NCI-H510A (cell line): ENCODE results near the gene BPIFB6.

Source experiments
- DNase-seq: peaks from one replicate; lab custom pipeline; 2025; lab: John Stamatoyannopoulos, UW

BPIFB6 gene

DNA sequence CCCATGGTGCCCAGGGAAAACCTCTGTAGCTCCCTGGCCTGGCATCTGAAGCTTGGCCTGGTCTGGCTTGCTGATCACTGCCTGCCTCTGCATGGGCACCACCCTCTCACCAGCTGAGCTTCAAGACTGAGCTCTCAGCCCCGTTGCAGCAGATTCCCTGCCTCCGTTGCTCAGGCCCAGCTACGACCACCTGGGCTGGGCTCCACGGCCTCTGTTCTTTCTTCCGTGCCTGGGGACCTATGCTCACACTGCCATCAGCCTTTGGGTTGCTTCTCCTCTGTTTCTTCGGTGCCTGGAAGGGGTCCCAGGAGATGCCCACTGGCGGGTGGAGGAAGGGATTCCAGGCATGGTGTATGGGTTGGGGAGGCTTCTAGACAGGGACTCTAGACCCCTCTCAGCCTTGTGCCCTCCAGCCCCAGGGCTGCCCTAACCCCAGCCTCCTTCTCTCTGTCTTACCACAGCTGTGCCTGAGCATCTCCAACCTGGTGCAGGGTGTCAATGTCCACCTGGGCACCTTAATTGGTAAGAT lies 14.8 kb upstream of the BPIFB6 start:
- no peak for DNase-seq

DNA sequence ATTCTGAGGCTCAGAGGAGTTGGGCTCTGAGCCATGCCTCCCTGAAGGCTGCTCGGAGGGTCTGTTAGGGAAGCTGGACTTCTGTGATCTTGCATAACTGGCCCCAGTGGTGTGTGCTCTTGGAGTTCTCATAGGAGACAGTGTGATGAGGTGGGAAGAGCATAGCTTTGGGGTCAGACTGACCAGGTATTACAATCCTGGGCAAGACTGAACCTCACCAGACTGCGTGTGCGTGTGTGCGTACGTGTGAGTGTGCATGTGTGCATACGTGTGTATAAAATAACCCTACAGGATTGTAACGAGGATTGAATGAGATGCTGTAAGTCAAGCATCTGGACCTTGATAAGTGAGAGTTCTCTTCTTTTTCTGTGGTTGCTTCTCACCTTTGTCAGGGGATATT lies 13.9 kb upstream of the BPIFB6 start:
- DNase-seq = no peak

DNA sequence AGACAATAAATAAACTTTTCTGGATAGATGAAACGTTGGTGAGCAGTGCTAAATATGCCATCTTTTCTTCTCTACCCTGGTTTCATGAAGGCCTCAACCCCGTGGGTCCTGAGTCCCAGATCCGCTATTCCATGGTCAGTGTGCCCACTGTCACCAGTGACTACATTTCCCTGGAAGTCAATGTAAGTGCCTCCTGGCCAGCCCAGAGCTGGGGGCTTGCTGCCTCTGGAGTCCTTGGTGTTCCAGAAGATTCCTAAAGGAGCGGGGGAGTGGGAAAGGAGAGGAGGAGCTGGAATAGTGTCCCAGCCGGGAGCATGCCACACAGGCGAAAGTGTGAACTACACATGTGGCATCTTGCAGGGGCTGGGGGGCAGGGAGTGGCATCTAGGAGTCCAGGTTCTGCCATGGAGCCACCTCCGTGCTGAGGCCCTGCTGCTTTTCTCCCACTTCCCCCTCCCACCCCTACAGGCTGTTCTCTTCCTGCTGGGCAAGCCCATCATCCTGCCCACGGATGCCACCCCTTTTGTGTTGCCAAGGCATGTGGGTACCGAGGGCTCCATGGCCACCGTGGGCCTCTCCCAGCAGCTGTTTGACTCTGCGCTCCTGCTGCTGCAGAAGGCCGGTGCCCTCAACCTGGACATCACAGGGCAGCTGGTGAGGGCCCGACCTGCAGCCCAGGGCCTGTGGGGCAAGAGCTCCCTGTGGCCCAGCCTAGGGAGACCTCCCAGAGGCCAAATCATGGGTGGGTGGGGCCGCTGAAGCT lies 13.1 kb upstream of the BPIFB6 start:
- DNase-seq = no peak

DNA sequence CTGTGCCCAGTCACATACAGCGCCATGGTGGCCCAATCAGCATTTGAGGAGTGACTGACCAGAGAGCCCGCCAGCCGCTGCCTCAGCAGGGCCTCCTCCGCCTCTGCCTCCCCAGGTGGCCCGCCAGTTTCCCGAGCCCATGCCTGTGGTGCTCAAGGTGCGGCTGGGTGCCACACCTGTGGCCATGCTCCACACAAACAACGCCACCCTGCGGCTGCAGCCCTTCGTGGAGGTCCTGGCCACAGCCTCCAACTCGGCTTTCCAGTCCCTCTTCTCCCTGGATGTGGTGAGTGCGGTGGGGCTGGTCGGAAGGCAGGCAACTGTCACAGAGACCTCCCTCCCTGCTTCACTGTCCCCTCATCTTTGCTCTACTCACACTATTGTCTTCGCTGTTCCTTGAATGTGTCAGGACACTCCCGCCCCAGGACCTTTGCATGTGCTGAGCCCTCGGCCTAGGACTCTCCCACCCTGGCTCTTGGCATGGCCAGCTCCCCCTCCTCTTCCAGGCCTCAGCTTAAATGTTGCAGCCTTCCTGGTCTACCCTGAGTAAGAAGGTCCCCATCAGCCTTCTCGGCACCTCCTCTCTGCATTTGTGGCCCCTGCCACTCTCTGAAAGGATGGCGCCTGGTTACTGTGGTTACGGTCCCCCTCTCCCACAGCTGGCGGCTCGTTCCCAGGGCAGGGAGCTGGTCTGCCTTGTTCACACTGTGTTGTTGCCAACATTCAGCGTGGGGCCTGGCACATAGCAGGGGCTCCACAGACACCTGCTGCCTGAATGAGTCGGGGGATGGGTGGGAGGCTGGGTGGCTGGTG lies 11.8 kb upstream of the BPIFB6 start:
- no peak for DNase-seq

DNA sequence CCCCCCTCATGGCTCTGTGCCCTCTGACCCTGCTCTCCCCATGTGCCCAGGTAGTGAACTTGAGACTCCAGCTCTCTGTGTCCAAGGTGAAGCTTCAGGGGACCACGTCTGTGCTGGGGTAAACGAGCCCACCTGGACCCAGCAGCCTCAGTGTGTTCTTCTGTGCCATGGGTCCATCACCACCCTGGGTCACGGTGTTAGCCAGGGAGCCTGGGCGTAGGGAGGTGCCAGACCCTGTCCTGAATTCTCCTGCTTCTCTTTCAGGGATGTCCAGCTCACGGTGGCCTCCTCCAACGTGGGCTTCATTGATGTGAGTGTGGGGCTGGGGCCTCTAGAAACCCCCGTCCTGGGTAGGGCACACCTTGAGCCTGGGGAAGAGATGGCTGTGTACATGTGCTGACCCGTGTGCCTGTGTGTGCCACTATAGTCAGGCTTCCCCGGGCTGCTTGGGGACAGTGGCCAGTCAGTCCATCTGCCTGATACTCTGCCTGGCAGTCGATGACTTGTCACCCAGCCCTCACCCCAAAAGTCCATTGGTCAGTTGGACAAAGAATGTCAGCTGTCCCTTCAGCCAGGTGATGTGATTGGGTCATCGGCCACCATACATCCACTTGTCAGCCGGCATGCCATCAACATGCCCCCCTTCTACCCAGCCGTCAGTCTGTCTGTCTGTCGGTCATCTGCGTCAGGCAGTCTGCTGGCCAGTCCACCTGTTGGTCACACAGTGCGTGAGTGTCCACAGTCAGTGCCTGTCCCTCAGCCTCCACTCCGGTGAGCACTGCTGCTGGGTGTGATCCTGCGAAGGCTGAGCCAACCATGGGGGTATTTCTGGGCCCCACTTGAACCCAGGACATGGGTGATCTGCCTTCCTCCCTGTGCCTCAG lies 10.9 kb upstream of the BPIFB6 start:
- no peak for DNase-seq

DNA sequence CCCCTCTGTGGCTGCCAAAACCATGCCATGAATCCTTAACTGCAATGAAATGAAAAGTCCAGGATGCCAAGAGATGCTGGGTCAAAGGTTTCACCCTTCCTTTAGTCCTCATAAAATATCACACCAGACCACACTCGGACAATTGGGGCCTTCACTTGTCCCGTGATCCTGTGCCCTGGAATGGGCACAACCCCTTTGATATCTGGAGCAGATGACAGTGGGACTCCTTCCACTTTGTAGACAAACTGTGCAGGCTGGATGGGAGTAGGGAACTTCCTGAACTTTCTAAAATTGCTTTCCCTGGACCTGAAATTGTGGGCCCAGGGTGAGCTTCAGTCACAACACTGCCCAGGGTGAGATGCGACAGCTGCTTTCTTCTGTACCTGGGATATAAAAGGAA lies 9.6 kb upstream of the BPIFB6 start:
- no peak for DNase-seq

DNA sequence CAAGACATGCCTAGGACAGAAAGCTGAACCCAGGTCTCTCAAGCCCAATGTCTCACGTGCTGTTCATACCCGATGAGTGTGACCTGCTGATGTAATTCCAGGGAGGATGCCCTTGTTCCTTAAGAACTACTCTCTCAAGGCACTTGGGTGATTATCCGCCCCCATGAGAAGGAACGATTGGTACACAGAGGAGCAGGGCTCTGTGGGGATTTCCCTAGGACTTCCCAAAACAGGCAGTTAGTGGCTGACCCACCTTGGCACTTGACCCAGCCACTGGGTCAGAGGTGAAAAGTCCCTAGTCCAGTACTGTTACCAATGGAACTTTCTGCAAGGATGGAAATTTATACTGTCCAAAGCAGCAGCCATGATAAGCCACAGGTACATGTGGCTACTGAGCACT lies 9.2 kb upstream of the BPIFB6 start:
- DNase-seq = no peak

DNA sequence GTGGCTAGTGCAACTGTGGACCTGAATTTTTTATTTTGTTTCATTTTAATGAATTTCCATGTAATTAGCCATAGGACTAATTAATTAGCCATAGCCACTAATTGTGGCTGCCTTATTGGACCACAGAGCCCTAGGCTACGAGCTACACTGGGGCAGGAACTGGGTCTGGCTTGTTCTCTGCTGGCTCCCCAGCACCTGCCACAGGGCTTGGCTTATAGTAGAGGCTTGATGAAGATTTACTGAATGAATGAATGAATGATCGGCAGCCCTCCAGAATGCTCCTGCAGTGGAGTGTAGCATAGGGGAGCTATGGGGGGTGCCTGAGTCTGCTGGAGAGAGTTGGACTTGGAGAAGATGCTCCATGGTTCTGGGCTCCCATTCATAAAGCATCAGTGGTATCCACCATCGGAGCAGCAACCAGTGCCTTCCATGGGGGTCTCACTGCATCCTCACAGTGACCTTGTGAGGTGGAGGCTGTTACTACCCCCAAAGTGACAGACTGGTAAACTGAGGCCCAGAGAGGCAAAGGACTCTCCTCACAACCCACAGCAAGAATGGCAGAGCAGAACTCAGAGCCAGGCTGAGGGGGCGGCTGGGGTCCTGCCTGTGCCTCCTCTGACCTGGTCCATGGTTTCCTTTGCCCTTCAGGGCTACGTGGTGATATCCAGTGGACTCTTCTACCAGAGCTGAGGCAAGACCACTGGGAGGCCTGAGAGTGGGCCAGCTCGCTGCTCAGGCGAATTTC lies 8.6 kb upstream of the BPIFB6 start:
- DNase-seq = no peak

DNA sequence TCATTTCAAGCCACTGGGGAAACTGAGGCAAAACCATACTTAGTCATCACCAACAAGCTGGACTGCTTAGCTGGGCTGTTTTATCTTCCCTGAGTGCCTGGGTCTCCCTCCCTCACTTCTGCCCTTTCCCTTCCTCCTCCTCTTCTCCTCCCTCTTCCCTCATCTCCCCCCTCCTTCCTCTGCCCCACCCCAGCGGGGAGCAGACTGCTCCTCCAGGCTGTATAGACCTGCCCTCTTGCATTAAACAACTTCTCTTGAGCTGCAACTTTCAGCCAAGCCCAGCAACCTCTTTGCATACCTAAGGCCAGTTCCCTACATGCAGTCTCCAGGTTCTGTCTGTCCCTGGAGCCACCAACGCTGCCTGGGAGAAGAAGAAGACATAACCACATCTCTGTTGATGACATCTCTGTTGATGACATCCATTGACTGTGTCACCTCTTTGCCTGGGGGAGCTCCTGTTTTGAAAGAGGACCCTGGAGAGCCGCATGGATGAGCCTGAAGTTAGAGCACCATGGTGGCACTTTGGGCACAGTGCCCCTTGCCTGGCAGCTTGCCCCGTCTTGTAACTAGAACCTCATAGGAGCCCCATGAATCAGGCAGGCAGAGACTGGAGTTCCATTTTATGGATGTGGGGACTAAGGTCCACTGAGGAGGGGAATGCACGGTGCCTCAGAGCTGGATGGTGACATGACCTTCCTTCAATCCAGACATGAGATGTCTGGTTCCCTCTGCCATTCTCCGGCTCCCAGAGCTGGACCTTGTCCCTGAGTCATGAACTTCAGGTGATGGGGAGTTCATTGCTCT lies 7.8 kb upstream of the BPIFB6 start:
- no peak for DNase-seq

DNA sequence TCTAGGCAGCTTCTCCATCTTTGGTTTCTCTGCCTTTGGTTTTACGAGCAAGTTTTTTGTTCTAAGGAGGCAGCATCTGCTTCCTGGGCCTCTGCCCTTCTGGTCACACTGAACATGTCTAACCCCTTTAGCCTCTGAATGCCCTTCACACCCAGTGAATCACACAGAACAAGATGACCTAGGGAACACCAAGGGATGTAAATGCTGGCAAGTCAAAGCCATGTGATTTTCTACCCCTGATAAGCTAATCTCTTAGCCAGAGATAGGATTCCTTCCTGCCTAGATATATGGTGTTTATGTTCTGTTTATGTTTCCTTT lies 7.2 kb upstream of the BPIFB6 start:
- no peak for DNase-seq

DNA sequence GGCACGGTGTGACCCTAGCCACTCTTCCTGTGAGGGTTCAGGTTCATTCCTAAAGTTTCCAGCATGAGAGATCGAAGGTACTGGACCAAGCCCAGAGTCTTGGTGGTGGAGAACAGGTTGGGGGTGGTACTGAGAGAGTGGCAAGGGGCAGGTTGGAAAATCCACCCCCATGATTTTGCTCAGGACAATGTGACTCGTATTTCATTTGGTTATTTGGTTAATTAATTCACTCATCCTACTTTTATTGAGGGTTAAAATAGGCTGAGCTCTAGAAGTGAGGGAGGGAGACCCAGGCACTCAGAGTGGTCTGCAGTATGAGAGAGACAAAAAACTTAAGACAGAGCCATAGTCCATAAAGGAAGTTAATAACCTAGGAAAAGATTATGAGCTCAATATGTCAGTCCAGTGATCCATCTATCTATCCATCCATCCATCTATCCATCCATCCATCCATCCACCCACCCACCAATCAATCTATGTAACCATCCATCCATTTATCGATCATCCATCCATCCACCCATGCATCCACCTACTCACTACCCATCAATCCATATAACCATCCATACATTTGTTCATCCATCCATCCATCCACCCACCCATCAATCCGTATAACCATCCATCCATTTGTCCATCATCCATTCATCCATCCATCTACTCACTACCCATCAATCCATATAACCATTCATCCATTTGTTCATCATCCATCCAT lies 6.7 kb upstream of the BPIFB6 start:
- no peak for DNase-seq

DNA sequence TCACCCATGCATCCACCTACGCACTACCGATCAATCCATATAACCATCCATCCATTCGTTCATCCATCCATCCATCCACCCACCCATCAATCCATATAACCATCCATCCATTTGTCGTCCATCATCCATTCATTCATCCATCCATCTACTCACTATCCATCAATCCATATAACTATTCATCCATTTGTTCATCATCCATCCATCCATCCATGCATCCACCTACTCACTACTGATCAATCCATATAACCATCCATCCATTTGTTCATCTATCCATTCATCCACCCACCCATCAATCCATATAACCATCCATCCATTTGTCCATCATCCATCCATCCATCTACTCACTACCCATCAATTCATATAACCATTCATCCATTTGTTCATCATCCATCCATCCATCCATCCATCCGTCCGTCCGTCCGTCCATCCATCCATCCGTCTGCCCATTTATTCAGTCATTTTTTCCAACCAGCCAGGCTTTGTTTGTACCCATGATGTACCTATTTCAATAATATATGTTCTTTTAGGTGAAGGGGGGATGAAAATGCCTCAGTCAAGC lies 6.1 kb upstream of the BPIFB6 start:
- DNase-seq = no peak

DNA sequence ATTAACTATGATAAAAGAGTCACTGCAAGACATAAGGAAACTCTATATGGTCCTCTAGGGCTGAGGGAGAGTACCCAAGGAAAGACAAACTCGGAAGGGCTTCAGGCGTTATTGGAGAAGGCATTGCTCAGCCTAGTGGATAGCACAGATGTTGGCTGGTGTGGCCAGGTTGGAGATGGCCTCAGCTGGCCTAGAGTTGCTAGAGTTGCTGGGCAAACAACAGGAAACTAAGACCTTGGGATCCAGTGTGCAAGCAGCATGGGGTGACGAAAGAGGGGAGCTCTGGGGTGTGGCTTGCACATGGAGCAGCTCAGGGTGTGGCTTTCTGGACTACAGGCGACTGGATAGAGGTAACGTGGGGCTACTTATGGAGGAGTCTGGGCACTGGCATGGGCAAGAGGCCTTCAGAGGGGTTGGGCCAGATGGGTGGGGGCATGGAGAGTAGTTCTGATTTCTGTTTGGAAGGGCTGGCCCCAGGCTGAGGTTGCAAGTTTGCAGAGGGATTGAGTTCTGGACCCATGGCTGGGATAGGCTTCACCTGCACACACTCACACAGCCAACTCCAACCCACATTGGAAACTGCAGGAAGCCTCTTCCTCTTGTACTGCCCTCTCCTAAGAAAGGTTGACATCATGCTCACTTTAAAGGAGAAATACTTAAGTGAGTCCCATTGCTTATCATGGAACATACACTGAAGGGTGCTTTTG lies 5.2 kb upstream of the BPIFB6 start:
- DNase-seq = no peak

DNA sequence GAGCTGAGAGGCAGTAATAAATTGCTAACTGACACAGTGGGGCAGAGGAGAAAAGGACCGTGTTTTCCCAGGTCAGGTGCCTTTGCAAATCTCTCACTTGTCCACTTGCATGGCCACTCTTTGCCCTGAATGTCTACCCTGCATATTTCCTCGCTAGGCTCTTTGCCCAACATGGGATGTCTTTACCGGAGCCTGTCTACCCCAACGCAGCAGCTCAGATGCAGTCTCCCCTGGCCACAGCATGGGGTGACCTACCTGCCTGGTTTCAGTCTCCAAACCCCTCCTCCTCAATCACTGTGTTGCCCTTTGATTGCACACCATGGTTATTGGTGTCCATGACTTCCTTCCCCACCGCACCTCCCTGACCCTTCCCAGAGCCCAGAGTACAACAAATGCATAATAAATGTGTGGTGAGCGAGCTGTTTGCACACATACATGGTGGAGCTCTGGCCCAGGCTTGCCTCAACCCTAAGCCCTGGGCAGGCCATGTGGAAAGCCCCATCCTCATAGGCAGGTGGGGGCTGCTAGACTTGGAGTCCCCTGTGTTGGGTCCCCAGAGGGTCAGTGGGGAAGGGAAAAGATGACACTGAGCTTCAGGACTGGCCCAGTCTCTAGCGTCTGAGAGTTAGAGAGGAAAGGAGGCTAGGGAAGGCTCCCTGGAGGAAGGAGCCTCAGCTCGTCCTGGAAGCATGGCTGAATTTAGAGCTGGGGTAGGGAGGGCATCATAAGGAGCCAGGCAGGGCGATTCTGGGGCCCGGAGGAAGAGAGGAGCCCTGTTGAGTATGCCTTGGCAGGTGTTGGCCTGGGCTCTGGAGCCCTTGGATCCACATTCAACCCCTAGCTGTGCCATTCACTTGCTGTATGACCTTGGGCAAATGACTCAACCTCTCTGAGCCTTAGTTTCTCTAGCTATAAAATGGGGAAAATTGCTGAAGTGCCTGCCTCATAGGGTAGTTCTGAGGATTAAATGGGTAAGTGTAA lies 4.4 kb upstream of the BPIFB6 start:
- no peak for DNase-seq

DNA sequence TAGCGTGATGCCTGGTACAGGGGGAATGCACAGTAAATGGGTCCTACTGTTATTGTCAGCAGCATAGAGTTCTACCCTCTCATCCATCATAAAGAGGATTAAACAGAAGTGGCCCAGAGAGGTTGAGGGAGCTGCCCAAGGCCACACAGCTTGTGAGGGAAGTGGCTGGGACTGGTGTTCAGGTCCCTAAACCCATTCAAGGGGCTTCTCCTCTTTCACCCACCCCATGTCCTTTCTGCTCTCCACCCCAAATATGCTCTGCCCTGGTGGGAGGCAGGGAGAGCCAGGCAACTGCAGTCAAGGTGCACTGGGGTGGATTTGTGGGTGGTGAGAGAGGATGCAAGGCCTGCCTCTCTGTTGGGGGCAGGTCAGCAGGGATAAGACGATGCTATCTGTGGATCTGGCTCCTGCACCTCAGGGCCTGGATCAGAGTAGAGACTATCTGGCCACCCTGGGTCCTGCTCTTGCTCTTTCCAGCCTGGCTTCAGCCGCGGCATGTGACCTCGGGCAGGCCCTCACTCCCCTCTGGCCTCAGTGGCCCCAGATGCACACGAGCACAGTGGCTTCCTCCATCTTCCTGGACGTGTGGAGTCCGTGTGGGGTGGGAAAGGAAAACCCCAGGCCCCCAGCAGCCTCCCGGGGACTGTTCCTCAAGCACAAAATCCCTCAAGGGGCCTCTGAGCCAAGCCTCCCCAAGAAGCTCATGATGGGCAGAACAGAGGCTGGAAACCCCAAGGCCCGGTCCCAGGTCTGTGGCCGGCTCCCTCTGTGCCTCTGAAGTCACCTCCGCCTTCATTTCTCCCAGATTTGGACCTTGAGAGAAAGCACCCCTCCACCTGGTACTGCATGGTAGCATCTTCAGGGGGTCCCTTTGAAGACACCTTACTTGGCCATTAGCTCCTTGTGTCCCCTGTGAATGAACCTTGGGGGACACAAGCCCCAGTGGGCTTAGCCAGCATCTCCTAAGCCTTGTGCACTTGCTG lies 3.4 kb upstream of the BPIFB6 start:
- no peak for DNase-seq

DNA sequence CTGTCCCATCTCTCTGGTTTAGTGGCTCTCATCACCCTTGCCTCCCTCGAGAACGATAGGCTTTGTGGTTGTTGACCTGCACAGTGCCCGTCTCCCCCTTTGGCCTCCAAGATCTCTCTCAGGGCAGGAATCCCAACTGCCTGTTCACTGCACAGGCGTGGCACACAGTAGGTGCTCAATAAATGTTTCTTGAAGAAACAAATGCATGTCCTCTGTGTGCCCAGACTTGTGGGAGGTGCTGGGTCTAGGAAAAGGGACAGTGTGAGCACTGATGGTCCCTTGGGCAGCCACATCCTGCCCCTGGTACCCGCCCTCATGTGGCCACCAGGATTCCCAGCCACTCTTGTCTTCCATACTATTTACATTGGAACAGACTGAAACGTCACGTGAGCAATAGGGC lies 2.6 kb upstream of the BPIFB6 start:
- DNase-seq = no peak

DNA sequence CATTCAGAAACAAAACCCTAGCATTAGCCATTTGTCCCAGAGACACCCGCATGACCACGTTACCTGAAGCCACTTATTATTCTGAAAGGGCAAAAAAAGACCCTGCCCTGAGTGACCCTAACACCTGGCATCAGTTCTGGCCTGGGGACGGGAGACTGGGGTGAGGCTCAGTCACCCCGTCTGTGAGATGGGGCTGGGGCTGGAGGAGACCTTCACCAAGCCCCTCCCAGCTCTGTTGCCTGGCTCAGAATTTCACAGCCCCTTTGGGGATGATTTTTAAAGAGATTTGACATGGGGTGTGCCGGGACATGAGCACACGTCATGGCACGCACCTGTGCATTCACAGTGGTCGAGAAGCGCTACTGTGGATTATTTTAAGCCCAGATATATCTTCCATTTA lies 1.4 kb upstream of the BPIFB6 start:
- no peak for DNase-seq
